Stomach (tissue), 4 donors: ENCODE data around the gene HDLBP.

ENCODE experiments used
- CTCF ChIP-seq, 7 experiments: fragments of 450-650 bp in 4 of 7; fragments of 200-600 bp in 3 of 7; sonication (generic) in 3 of 7; IDR thresholded peaks; one replicate each; pipeline ENCODE4 v1.5.1; 2016 to 2019; ENCODE audit warnings: antibody characterized with exemption in 7 of 7, control low read depth in 2 of 7, mild to moderate bottlenecking in 1 of 7
- EP300 ChIP-seq: sonication (generic); formaldehyde crosslinking; IDR thresholded peaks from one replicate; pipeline ENCODE4 v1.6.1; 2017; ENCODE audit warnings: antibody characterized with exemption

GRCh38 chr2:241177526-241178334 is 137.7 kb downstream of the HDLBP start:
- TF ChIP-seq CTCF (IDR thresholded peaks at IDR 0.05) (no peak), EP300 (no peak)
